HEK293 (cell line): ENCODE measurements around the gene TSPAN9.

Experiments used
- CTCF ChIP-seq: fragments of 450-650 bp; formaldehyde crosslinking; IDR thresholded peaks from 2 replicates; pipeline ENCODE4 v1.5.1; 2016; ENCODE audit warnings: missing biosample characterization, missing genetic modification characterization
- KLF16 ChIP-seq: fragments of 450-650 bp; formaldehyde crosslinking; IDR thresholded peaks from 2 replicates; pipeline ENCODE4 v1.5.1; 2017; ENCODE audit warnings: missing biosample characterization, missing genetic modification characterization
- ZNF335 ChIP-seq: fragments of 450-650 bp; formaldehyde crosslinking; conservative IDR thresholded peaks from 2 replicates; pipeline ENCODE4 v1.5.1; 2016; ENCODE audit warnings: missing biosample characterization, missing genetic modification characterization

GRCh38 chr12:3047961-3048360 lies 29.2 kb upstream of the TSPAN9 start:
- no peak for TF ChIP-seq ZNF335 (tag by site-specific recombination)
- TF ChIP-seq KLF16 (tag by site-specific recombination), result no peak
- no peak for TF ChIP-seq CTCF
